HG03575 (cell line): ENCODE results near the gene SLCO1C1.
"Not testable (repeated sequence)": the region's sequence is repeated elsewhere in the genome, so short reads cannot be mapped to it uniquely, and the experiment has no call there.

Experiments used
- ATAC-seq: cut with Tn5 transposase; IDR thresholded peaks from one replicate; pipeline ENCODE4 v1.9.1; 2021; ENCODE audit not compliant: unreplicated experiment, insufficient number of reproducible peaks, low FRiP score; ENCODE audit errors: extremely low read depth

SLCO1C1 gene

DNA sequence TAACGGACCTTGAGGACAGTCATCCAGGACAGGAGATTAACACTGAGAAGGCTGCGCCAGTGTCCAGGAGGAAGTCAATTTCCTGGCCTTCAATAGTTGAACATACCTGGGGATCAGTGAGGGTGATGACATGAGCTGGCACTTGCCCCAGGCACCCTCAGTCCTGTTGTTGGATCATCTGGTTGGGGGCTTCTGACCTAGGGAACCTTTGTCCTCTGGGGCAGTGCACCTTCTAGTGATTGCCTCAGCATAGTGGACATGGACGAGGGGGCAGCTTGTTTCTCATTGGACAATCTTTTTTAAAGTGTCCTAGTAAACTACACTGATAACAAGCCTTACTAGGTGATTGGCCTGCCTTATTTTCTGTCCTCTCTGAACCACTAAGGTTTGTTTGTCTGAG is 84.8 kb downstream of the SLCO1C1 start:
- not testable (repeated sequence) for ATAC-seq

DNA sequence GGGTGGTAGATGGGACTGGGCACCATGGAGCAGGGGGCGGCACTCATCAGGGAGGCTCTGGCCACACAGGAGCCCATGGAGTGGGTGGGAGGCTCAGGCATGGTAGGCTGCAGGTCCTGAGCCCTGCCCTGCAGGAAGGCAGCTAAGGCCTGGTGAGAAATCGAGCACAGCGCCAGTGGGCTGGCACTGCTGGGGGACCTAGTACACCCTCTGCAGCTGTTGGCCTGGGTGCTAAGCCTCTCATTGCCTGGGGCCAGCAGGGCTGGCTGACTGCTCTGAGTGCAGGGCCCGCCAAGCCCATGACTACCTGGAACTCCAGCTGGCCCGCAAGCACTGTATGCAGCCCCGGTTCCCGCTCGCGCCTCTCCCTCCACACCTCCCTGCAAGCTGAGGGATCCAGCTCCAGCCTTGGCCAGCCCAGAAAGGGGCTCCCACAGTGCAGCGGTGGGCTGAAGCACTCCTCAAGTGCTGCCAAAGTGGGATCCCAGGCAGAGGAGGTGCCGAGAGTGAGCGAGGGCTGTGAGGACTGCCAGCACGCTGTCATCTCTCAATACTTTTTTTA is 88.7 kb downstream of the SLCO1C1 start:
- not testable (repeated sequence) for ATAC-seq

DNA sequence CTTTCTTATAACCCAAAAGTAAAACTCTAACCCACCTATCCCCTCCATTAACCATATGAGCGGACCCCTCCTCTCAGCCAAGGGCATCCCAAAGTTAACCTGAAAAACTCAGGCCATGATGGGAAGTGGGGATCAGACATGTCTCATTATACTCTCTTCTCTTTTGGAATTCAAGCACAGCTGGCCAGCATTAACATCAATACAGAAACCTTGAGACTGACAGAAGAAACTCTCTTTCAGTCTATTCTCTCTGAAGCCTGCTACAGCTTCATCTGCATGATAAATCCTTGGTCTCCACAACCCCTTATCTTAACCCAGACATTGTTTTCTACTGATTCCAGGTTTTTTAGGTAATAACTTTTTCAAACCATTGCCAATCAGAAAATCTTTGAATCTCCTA is 97.8 kb downstream of the SLCO1C1 start:
- ATAC-seq: no peak

DNA sequence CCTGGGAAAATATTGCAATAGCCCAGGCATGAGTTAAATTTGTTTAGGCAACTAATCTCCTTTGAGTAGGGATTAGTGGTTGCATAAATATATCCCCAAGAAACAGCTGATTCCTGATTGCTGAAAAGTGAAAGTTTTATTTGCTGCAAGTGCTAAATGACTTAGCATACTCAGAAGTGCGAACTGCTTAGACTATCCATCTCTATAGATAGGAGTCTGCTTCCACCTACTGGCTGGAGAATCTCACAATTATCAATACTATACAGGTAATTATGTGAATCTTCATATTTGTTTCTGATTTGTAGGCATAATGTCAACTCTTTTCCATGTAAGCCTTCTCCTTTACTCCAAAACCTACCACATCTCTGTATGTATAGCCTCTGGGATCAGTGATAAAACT is 103.4 kb downstream of the SLCO1C1 start:
- ATAC-seq: no peak

DNA sequence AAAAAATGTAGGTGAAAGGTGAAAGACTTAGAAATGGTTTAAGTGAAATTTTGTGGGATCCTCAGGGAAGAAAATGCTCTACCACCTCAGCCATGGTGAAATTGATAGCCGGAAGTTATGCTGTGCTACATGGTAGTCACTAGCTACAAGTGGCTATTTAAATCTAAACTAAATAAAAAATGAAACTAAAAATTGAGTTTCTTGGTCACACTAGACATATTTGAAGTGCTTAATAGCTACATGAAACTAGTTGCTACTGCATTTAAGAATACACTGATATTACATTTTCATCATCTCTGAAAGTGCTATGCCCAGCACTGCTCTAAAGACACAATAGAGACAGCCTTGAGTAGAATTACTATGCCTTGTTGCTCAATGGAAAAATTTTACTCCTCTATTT is 105.0 kb downstream of the SLCO1C1 start:
- no peak for ATAC-seq

DNA sequence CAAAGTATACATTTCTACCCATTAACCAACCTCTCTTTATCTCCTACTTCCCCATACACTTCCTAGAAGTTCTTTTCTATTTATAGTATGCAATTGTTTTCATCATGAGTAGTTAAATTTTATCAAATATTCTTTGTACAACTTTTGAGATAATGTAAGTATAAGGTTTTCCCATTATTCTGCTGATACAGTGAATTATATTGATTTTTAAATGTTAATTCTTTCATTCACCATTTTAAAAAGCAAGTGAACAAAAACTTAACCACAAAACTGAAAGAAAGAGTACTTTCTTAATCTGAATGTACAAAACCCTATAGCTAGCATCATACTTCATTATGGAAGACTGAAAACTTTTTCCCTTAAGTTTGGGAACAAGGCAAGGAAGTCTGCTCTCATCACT is 105.9 kb downstream of the SLCO1C1 start:
- no peak for ATAC-seq
